Measurements from ENCODE around the gene RBMS1.

Gene RBMS1

GRCh38 chr2:160336105-160336504 lies 157.5 kb downstream of the RBMS1 start:
- no peak for TF ChIP-seq TAF1 (IDR thresholded peaks at IDR 0.05; ENCODE audit: borderline replicate concordance, insufficient read depth, low read length)
- no peak for TF ChIP-seq SIN3A (IDR thresholded peaks at IDR 0.05; ENCODE audit: borderline replicate concordance, insufficient read depth, low read length)
- TF ChIP-seq, protein P1, sequence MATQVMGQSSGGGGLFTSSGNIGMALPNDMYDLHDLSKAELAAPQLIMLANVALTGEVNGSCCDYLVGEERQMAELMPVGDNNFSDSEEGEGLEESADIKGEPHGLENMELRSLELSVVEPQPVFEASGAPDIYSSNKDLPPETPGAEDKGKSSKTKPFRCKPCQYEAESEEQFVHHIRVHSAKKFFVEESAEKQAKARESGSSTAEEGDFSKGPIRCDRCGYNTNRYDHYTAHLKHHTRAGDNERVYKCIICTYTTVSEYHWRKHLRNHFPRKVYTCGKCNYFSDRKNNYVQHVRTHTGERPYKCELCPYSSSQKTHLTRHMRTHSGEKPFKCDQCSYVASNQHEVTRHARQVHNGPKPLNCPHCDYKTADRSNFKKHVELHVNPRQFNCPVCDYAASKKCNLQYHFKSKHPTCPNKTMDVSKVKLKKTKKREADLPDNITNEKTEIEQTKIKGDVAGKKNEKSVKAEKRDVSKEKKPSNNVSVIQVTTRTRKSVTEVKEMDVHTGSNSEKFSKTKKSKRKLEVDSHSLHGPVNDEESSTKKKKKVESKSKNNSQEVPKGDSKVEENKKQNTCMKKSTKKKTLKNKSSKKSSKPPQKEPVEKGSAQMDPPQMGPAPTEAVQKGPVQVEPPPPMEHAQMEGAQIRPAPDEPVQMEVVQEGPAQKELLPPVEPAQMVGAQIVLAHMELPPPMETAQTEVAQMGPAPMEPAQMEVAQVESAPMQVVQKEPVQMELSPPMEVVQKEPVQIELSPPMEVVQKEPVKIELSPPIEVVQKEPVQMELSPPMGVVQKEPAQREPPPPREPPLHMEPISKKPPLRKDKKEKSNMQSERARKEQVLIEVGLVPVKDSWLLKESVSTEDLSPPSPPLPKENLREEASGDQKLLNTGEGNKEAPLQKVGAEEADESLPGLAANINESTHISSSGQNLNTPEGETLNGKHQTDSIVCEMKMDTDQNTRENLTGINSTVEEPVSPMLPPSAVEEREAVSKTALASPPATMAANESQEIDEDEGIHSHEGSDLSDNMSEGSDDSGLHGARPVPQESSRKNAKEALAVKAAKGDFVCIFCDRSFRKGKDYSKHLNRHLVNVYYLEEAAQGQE (IDR thresholded peaks at IDR 0.05; ENCODE audit: insufficient read depth in 1 of 2, low read depth in 2 of 2, low read length in 2 of 2): no peak
- TF ChIP-seq POLR2AphosphoS5 (IDR thresholded peaks at IDR 0.05; ENCODE audit: low read depth, low read length): no peak
- no peak for TF ChIP-seq FOXP2 (optimal IDR thresholded peaks at IDR 0.05; ENCODE audit: borderline replicate concordance, extremely low read depth, extremely low read length, insufficient read depth)

GRCh38 chr2:160335441-160335840 lies 158.2 kb downstream of the RBMS1 start:
- TF ChIP-seq, protein P1 (IDR thresholded peaks at IDR 0.05; ENCODE audit: insufficient read depth in 1 of 2, low read depth in 2 of 2, low read length in 2 of 2): no peak
- TF ChIP-seq POLR2AphosphoS5 (IDR thresholded peaks at IDR 0.05; ENCODE audit: low read depth, low read length) (no peak), TAF1 (IDR thresholded peaks at IDR 0.05; ENCODE audit: borderline replicate concordance, insufficient read depth, low read length) (no peak), SIN3A (IDR thresholded peaks at IDR 0.05; ENCODE audit: borderline replicate concordance, insufficient read depth, low read length) (no peak), FOXP2 (optimal IDR thresholded peaks at IDR 0.05; ENCODE audit: borderline replicate concordance, extremely low read depth, extremely low read length, insufficient read depth) (no peak)

GRCh38 chr2:160334028-160334741 lies 159.4 kb downstream of the RBMS1 start:
- no peak for TF ChIP-seq POLR2AphosphoS5 (IDR thresholded peaks at IDR 0.05; ENCODE audit: low read depth, low read length)
- TF ChIP-seq, protein P1 (IDR thresholded peaks at IDR 0.05; ENCODE audit: insufficient read depth in 1 of 2, low read depth in 2 of 2, low read length in 2 of 2): no peak
- no peak for TF ChIP-seq TAF1 (IDR thresholded peaks at IDR 0.05; ENCODE audit: borderline replicate concordance, insufficient read depth, low read length)
- no peak for TF ChIP-seq FOXP2 (optimal IDR thresholded peaks at IDR 0.05; ENCODE audit: borderline replicate concordance, extremely low read depth, extremely low read length, insufficient read depth)
- TF ChIP-seq SIN3A (IDR thresholded peaks at IDR 0.05; ENCODE audit: borderline replicate concordance, insufficient read depth, low read length): no peak

DNA sequence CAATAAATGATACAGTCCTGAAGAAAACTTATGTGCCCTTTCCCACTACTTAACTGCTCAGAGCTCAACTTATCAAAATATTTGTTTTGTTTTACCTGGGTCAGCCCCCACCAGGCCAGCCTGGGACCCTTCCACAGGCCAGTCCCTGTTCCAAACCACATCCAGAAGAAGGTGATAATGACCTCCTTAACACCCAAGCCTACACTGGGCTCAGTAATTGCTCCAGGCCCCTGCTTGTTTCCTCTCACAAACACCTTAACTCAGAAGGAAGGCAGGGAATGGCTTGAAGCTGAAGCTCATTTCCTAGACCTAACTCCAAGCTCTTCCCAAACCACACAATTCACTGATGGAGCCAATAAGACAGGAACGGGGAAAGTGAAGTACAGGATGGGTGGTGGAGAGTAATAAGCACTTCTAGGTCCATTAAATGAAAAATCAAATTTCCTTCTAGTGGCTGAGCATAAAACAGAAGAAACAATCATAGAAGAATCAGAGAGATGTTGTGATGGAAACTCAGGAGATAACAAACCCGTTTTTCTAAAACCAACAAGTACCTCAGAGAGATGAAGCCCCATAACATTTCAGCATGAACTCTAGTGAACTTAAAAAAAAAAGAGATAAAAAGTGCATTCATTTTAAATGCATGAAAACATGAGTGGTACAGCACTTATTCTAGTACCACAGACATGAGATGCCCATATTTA lies 160.1 kb downstream of the RBMS1 start:
- TF ChIP-seq SIN3A (IDR thresholded peaks at IDR 0.05; ENCODE audit: borderline replicate concordance, insufficient read depth, low read length) (no peak), TAF1 (IDR thresholded peaks at IDR 0.05; ENCODE audit: borderline replicate concordance, insufficient read depth, low read length) (no peak), FOXP2 (optimal IDR thresholded peaks at IDR 0.05; ENCODE audit: borderline replicate concordance, extremely low read depth, extremely low read length, insufficient read depth) (no peak), POLR2AphosphoS5 (IDR thresholded peaks at IDR 0.05; ENCODE audit: low read depth, low read length) (no peak)

- TF ChIP-seq FOXP2 (optimal IDR thresholded peaks at IDR 0.05; ENCODE audit: borderline replicate concordance, extremely low read depth, extremely low read length, insufficient read depth) (peak; percentile 25), TAF1 (IDR thresholded peaks at IDR 0.05; ENCODE audit: borderline replicate concordance, insufficient read depth, low read length) (no peak), POLR2AphosphoS5 (IDR thresholded peaks at IDR 0.05; ENCODE audit: low read depth, low read length) (no peak)
Measured at GRCh38 chr2:160332318-160332717, 161.3 kb downstream of the RBMS1 start.
